Stimulated activated CD8-positive, alpha-beta memory T cell treated with anti-CD3 and anti-CD28 coated beads, Interleukin-7, amount 100 ng/mL, for 1 hour (primary cell): ENCODE data around the gene RIOK3.

Source experiments
- DNase-seq, 2 donors: peaks; one replicate each; pipeline ENCODE4 v3.0.0-alpha.2; 2020; ENCODE audit warnings: low read depth in 2 of 2

Gene RIOK3

DNA sequence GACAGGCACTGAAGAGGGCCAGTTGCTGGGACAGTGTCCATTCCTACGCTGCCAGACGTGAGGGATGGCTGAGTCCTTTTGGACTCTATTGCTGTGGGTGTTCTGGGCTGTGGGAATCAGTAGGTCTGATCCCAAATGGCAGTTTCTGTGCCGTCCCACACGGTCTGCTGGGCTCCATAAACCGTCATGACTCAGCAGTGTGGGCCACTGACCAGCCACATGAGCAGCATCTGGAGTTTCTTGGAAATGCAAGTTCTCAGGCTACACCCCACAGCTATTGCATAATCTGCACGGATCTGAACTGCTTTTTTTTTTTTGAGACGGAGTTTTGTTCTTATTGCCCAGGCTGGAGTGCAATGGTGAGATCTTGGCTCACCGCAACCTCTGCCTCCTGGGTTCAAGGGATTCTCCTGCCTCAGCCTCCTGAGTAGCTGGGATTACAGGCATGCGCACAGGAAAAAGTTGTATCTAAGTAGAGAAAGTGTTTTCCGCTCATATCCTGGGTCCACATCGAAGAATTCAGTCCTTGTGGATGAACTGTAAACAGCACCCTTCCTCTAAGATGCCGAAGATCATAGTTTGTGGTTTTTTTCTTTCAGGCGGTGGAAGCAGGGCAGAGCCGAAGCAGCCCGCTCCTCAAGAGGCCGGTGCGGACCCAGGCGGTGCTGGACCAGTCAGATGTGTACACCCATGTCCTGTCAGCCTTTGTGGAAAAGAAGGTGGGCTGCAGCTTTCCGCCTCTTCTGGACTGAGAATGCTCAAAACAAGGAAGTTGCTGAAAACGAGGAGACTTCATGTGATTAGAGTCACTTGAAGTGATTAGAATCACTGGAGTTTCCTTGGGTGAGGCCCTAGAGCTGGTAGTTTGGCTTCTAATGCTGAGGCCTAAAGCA is 75.7 kb downstream of the RIOK3 start:
- DNase-seq = no peak

DNA sequence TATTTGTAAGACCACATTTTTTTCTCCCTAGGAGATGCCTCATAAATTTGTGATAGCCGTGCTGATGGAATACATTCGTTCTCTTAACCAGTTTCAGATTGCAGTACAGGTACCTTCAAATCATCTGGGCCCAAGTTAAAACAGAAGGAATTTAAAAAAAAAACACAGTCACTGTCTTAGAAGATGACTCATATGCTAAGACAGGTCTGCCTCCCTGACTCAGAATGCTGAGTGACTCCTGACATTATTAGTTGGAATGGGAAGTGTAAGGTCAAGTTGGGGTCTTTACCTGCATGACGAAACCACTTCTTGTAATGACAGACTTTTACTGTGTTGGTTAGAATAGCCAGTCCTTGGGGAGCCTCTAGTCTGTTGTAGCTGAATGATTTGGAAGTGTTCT is 76.5 kb downstream of the RIOK3 start:
- DNase-seq = no peak

DNA sequence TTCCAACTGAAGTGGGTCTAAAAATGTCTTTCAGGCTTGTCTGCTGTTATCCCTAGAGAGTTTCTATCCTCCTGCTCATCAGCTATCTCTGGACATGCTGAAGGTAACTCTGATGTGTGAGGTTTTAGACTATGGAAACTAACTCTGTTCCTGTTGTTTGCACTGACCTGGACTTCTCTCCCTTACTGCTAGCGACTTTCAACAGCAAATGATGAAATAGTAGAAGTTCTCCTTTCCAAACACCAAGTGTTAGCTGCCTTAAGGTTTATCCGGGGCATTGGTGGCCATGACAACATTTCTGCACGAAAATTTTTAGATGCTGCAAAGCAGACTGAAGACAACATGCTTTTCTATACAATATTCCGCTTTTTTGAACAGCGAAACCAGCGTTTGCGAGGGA is 77.1 kb downstream of the RIOK3 start:
- DNase-seq = no peak

DNA sequence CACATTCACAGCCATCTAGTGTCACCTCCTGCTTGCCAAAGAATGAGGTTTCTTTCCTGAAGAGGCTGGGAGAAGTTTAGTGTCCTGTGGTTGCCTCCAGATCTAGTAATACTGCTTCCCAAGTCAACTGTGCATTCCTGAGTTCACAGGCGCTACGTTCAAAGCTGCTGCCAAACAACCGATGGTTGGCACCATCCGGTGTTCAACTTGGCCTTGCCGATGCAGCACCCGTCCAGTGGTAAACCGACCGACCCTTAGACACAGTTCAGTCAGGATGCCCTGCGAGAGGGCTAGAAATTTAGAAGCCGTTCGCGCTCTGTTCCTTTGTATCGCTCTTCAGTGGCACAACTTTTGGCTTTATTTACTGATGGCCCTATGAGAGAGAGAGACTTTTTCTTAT is 78.8 kb downstream of the RIOK3 start:
- no peak for DNase-seq
